Trophoblast cell (in vitro differentiated cells and primary cell): ENCODE data around the gene ASTN2.

Source experiments
- DNase-seq, 2 donors: peaks; one replicate each; pipeline ENCODE4 v3.0.0-alpha.2; 2016
- H2AFZ ChIP-seq: 2 replicates; pipeline ENCODE4 v1.6.1; 2013; ENCODE audit warnings: low read length, moderate library complexity, mild to moderate bottlenecking; ENCODE audit not compliant: insufficient read depth, poor library complexity
- H2AK5ac ChIP-seq: 2 replicates; pipeline ENCODE4 v1.6.1; 2013; ENCODE audit warnings: mild to moderate bottlenecking, low read length
- H2BK120ac ChIP-seq: 2 replicates; pipeline ENCODE4 v1.6.1; 2013; ENCODE audit warnings: low read length, mild to moderate bottlenecking, moderate library complexity; ENCODE audit not compliant: insufficient read depth, poor library complexity
- H2BK12ac ChIP-seq: 2 replicates; pipeline ENCODE4 v1.6.1; 2013; ENCODE audit warnings: mild to moderate bottlenecking, low read length, moderate library complexity
- H2BK5ac ChIP-seq: 2 replicates; pipeline ENCODE4 v1.6.1; 2013; ENCODE audit warnings: low read length, low read depth, moderate library complexity, mild to moderate bottlenecking; ENCODE audit not compliant: poor library complexity
- H3K14ac ChIP-seq: 2 replicates; pipeline ENCODE4 v1.6.1; 2013; ENCODE audit warnings: mild to moderate bottlenecking, low read length
- H3K18ac ChIP-seq: 2 replicates; pipeline ENCODE4 v1.6.1; 2013; ENCODE audit warnings: mild to moderate bottlenecking, low read length
- H3K23ac ChIP-seq: 2 replicates; pipeline ENCODE4 v1.6.1; 2013; ENCODE audit warnings: low read length
- H3K27ac ChIP-seq: 2 replicates; pipeline ENCODE4 v1.5.1; 2013; ENCODE audit warnings: low read depth, mild to moderate bottlenecking, inconsistent platforms, low read length, moderate library complexity
- H3K27me3 ChIP-seq: 2 replicates; pipeline ENCODE4 v1.6.1; 2013; ENCODE audit warnings: inconsistent platforms, mild to moderate bottlenecking, low read length, moderate library complexity; ENCODE audit not compliant: insufficient read depth
- H3K36me3 ChIP-seq, 2 experiments: 1 replicate in 1 of 2; 2 replicates in 1 of 2; pipeline ENCODE4 v1.6.1; 2013; ENCODE audit warnings: low read length in 2 of 2, mild to moderate bottlenecking in 2 of 2, moderate library complexity in 1 of 2; ENCODE audit not compliant: insufficient read depth in 2 of 2, control insufficient read depth in 1 of 2
- H3K4ac ChIP-seq: 2 replicates; pipeline ENCODE4 v1.6.1; 2013; ENCODE audit warnings: low read depth, mild to moderate bottlenecking, low read length, moderate library complexity
- H3K4me1 ChIP-seq, 2 experiments: 1 replicate in 1 of 2; 2 replicates in 1 of 2; pipeline ENCODE4 v1.6.1; 2013; ENCODE audit warnings: low read length in 2 of 2, mild to moderate bottlenecking in 2 of 2, moderate library complexity in 1 of 2; ENCODE audit not compliant: insufficient read depth in 2 of 2, control insufficient read depth in 1 of 2
- H3K4me2 ChIP-seq: 2 replicates; pipeline ENCODE4 v1.6.1; 2013; ENCODE audit warnings: inconsistent platforms, mild to moderate bottlenecking, low read length, moderate library complexity
- H3K4me3 ChIP-seq: 2 replicates; pipeline ENCODE4 v1.5.1; 2013; ENCODE audit warnings: mild to moderate bottlenecking, low read depth, low read length, inconsistent platforms
- H3K79me1 ChIP-seq: one replicate; pipeline ENCODE4 v1.6.1; 2013; ENCODE audit warnings: low read length
- H3K79me2 ChIP-seq: 2 replicates; pipeline ENCODE4 v1.6.1; 2013; ENCODE audit warnings: low read length, mild to moderate bottlenecking; ENCODE audit not compliant: control insufficient read depth, insufficient read depth, poor library complexity
- H3K9ac ChIP-seq: 2 replicates; pipeline ENCODE4 v1.6.1; 2013; ENCODE audit warnings: mild to moderate bottlenecking, low read length
- H3K9me3 ChIP-seq: 2 replicates; pipeline ENCODE4 v1.6.1; 2013; ENCODE audit warnings: low read depth, mild to moderate bottlenecking, control low read depth, inconsistent platforms, low read length; ENCODE audit not compliant: insufficient read depth
- H4K12ac ChIP-seq: 2 replicates; pipeline ENCODE4 v1.6.1; 2013; ENCODE audit warnings: low read depth, mild to moderate bottlenecking, low read length, moderate library complexity
- H4K8ac ChIP-seq: 2 replicates; pipeline ENCODE4 v1.6.1; 2013; ENCODE audit warnings: low read depth, mild to moderate bottlenecking, low read length, moderate library complexity
- H4K91ac ChIP-seq: one replicate; pipeline ENCODE4 v1.6.1; 2013; ENCODE audit warnings: low read depth, mild to moderate bottlenecking, low read length, moderate library complexity
- WGBS: extraction: QIAGEN DNeasy Blood & Tissue Kit; methylation state at CpG from one replicate; pipeline ENCODE4 v1.1.7; 2013; ENCODE audit warnings: missing lambda C conversion rate; ENCODE audit not compliant: insufficient read length, insufficient coverage; ENCODE audit errors: extremely low coverage; 5-methylcytosine and 5-hydroxymethylcytosine counted together

Gene ASTN2

GRCh38 chr9:116465576-116466270, 949.1 kb downstream of the ASTN2 start:
- H3K27me3 ChIP-seq, result no peaks in the 10 kb centered on the region
- H2BK5ac ChIP-seq, result no peak overlapping the region
- H3K79me2 ChIP-seq, result no peaks in the 10 kb centered on the region
- DNase-seq, result no peak
- H3K4ac ChIP-seq, result no peak overlapping the region
- no peak overlapping the region for H2BK120ac ChIP-seq
- no peak overlapping the region for H3K14ac ChIP-seq
- H3K4me3 ChIP-seq, result no peak overlapping the region
- H4K12ac ChIP-seq, result no peak overlapping the region
- H3K4me1 ChIP-seq, result peaks cover 0 to 2% of the 10 kb centered on the region in 2 experiments
- no CpG with 5 or more reads among the region's 9 CpGs for WGBS
- H3K27ac ChIP-seq, result no peak overlapping the region
- H2BK12ac ChIP-seq, result no peak overlapping the region
- no peak overlapping the region for H4K91ac ChIP-seq
- H3K4me2 ChIP-seq, result no peak overlapping the region
- H2AFZ ChIP-seq, result no peak overlapping the region
- no peaks in the 10 kb centered on the region for H3K9me3 ChIP-seq
- H2AK5ac ChIP-seq, result no peak overlapping the region
- H4K8ac ChIP-seq, result no peak overlapping the region
- no peak overlapping the region for H3K23ac ChIP-seq
- no peaks in the 10 kb centered on the region for H3K79me1 ChIP-seq
- H3K36me3 ChIP-seq, result no peaks in the 10 kb centered on the region
- no peak overlapping the region for H3K18ac ChIP-seq
- no peak overlapping the region for H3K9ac ChIP-seq

- Histone ChIP-seq H3K79me2 (no peaks in the 10 kb centered on the region), H3K9ac (no peak overlapping the region), H3K4ac (no peak overlapping the region), H3K23ac (no peak overlapping the region), H2BK12ac (no peak overlapping the region), H3K9me3 (no peaks in the 10 kb centered on the region), H2AFZ (no peak overlapping the region), H2BK5ac (no peak overlapping the region), H4K8ac (no peak overlapping the region), H3K4me2 (no peak overlapping the region), H3K36me3 (no peaks in the 10 kb centered on the region), H4K91ac (no peak overlapping the region), H3K4me1 (peaks cover 0 to 2% of the 10 kb centered on the region in 2 experiments), H3K27ac (no peak overlapping the region), H3K18ac (no peak overlapping the region), H3K27me3 (no peaks in the 10 kb centered on the region), H3K79me1 (no peaks in the 10 kb centered on the region), H3K4me3 (no peak overlapping the region), H2AK5ac (no peak overlapping the region), H4K12ac (no peak overlapping the region), H3K14ac (no peak overlapping the region), H2BK120ac (no peak overlapping the region)
- DNase-seq, result no peak
- WGBS, result no CpG with 5 or more reads among the region's 12 CpGs
Observed at GRCh38 chr9:116464987-116465571, 949.8 kb downstream of the ASTN2 start.

GRCh38 chr9:116464423-116464822, 950.4 kb downstream of the ASTN2 start:
- Histone ChIP-seq H3K27ac (no peak overlapping the region), H3K18ac (no peak overlapping the region), H3K9ac (no peak overlapping the region), H3K4me3 (no peak overlapping the region), H2BK12ac (no peak overlapping the region), H3K79me1 (no peaks in the 10 kb centered on the region), H3K9me3 (no peaks in the 10 kb centered on the region), H3K4me2 (no peak overlapping the region), H3K14ac (no peak overlapping the region), H3K4ac (no peak overlapping the region), H2AK5ac (no peak overlapping the region), H3K36me3 (no peaks in the 10 kb centered on the region), H4K12ac (no peak overlapping the region), H2BK120ac (no peak overlapping the region), H3K79me2 (no peaks in the 10 kb centered on the region), H2AFZ (no peak overlapping the region), H4K91ac (no peak overlapping the region), H3K23ac (no peak overlapping the region), H3K27me3 (no peaks in the 10 kb centered on the region), H4K8ac (no peak overlapping the region), H3K4me1 (peaks cover 0 to 2% of the 10 kb centered on the region in 2 experiments), H2BK5ac (no peak overlapping the region)
- DNase-seq, result no peak

- Histone ChIP-seq H4K8ac (no peak overlapping the region), H3K9ac (no peak overlapping the region), H3K4me1 (no peaks in the 10 kb centered on the region), H3K18ac (no peak overlapping the region), H2BK120ac (no peak overlapping the region), H3K9me3 (no peaks in the 10 kb centered on the region), H3K14ac (no peak overlapping the region), H3K4me2 (no peak overlapping the region), H4K12ac (no peak overlapping the region), H3K27me3 (no peaks in the 10 kb centered on the region), H2AFZ (no peak overlapping the region), H2BK5ac (no peak overlapping the region), H3K23ac (no peak overlapping the region), H3K36me3 (no peaks in the 10 kb centered on the region), H3K4ac (no peak overlapping the region), H3K4me3 (no peak overlapping the region), H2BK12ac (no peak overlapping the region), H2AK5ac (no peak overlapping the region), H3K79me2 (no peaks in the 10 kb centered on the region), H4K91ac (no peak overlapping the region), H3K79me1 (no peaks in the 10 kb centered on the region), H3K27ac (no peak overlapping the region)
- DNase-seq, result no peak
- WGBS, result no CpG with 5 or more reads among the region's 3 CpGs
Observed at GRCh38 chr9:116461632-116462031, 953.2 kb downstream of the ASTN2 start.
